HG03457 (cell line): ENCODE results near the gene MLLT3.
A peak's percentile ranks its signal among the peaks of the same experiment; 100 is the strongest.

ENCODE experiments used
- ATAC-seq: cut with Tn5 transposase; IDR thresholded peaks from one replicate; pipeline ENCODE4 v1.9.1; 2021; ENCODE audit warnings: moderate number of reproducible peaks; ENCODE audit not compliant: unreplicated experiment

Gene MLLT3

GRCh38 chr9:20524776-20525175 lies 97.5 kb downstream of the MLLT3 start:
- no peak for ATAC-seq

DNA sequence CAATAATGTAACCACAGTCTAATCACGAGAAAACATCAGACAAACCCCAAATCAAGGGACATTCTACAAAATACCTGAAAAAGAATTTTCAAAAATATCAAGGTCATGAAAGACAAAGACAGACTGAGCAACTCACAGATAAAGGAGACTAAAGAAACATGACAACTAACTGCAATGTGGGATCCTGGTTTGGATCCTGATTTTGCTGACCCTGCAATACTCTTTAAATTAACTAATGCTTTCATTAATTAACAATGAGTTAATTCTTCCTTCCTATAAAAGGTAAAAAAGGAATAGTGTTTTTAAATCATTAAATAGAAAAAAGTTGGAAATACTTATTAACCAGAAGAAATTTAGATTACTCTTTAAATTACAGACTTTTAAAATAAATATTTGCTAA lies 103.6 kb downstream of the MLLT3 start:
- no peak for ATAC-seq

GRCh38 chr9:20513126-20513913 lies 109.0 kb downstream of the MLLT3 start:
- ATAC-seq: no peak

DNA sequence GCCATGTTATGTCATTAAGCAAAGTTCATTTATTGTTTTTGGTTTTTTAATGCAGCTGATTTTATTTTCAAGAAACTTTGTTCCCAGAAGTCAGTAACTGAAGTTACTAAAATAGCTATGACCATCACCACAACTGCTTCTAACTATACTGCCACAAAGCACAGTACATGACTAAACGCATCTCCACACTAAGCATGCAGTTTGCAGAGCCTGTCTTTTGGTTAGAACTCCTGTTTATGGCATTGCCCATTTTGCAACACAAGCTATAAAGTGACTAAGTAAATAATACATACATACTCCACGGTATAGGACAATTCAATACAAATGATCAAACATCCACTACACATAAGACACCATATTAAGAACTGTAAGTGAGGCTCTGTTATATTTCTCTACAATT lies 109.7 kb downstream of the MLLT3 start:
- ATAC-seq: no peak

DNA sequence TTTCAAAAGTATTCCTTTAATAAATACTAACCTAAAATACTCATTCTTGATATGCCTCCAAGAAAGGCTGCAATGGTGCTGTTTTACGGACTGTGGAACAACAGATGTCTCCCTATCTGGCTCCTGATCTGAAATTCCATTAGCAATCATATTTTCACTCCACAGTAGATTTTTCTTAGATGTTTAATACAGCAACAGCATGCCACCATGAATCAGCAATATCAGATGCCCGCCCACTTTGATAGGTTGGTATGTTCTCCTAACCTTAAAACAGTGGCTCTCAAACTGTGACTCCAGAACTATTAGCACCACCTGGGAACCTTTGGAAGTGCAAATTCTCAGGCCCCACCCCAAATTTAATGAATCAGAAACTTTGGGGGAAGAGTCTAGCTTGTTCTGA lies 110.2 kb downstream of the MLLT3 start:
- no peak for ATAC-seq

- ATAC-seq: no peak
Measured at GRCh38 chr9:20511686-20512085, 110.6 kb downstream of the MLLT3 start.

DNA sequence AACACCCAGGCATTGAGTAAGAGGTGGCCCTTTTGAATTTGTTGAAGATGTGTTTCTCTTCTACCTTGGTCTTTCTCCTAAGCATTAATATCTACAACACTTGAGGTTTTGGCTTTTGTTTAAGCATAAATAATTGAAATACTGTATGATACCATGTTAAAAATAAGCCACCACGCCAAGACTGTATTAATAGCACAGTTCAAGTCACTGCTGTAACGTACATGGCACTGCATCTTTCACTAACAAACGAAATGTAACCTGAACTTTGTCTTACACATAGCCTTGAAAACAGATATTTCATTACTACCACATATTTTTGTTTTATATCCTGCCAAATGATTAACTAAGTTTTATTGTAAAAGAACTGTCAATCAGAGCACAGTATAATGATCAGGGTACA lies 112.8 kb downstream of the MLLT3 start:
- no peak for ATAC-seq

DNA sequence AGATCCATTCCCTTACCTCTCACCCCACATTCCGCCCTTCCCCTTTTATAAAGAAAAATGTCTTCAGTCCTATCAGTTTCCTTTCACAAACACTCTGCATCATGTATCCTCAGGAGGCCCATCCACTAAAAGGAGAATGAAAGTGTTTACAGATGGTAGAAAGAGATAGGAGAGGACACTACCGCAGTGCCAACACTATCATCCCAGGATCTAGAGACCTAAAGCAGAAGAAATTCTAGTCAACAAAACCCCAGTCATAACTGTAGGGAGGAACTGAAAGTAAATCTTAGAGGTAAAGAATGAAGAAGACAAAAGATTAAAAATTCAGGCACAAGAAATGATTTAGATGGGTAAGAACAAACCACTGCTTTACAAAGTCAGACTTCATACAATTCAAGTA lies 114.1 kb downstream of the MLLT3 start:
- peak; percentile 83 for ATAC-seq

DNA sequence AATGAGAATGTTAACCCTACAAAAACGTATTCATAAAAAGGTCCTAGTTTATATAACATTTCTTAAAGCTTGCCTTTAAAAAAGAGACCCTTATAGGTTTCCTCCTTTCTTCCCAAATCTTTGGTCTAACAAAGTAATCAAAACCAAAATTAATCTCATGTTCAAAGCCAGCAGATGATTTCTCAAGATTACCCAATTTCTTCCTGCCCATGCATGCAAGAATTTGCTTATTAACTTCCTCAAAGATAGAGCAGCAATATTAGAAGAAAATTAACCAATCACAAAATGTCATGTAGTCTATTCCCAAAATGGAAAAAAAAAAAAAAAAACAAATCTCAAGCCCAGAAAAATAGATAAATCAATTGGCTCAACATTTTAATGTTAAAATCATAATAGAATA lies 114.9 kb downstream of the MLLT3 start:
- no peak for ATAC-seq

GRCh38 chr9:20506099-20506900 lies 116.0 kb downstream of the MLLT3 start:
- no peak for ATAC-seq

DNA sequence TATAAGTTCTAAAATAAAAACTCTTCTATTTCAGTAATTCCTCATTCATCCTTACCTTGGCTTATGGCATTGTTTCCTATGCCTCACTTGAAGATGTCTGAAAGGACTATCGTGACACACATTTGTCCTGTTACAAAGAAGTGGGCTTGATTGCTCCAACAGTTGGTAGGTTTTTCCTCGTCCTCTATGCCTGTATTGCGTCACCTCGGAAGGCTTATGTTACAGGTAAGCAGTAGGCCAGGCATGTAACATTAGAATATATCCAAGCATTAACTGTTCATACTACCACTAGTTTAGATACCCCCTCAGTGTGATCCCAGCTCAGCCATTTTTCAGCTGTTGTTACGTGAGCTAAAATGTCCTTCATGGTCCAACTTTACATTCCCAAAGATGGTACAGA lies 116.7 kb downstream of the MLLT3 start:
- ATAC-seq: no peak

DNA sequence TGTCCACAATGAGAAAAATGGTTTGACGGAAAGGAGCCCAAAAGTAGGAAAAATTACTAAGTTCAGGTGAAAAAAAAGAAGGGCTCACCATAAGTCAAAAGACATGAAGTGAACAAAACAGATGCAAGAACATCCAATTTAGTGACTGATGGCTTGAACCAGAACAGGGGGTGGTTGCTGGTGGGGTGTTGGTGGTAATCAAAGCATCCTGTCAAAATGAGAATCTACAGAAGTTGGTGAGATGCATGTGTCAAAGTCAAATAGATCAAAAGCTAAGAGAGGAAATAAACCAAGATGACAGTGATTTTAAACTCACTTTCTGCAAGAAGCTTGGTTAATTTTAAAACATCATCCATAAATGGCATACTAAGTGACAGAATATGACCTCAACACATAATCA lies 117.4 kb downstream of the MLLT3 start:
- ATAC-seq: no peak

DNA sequence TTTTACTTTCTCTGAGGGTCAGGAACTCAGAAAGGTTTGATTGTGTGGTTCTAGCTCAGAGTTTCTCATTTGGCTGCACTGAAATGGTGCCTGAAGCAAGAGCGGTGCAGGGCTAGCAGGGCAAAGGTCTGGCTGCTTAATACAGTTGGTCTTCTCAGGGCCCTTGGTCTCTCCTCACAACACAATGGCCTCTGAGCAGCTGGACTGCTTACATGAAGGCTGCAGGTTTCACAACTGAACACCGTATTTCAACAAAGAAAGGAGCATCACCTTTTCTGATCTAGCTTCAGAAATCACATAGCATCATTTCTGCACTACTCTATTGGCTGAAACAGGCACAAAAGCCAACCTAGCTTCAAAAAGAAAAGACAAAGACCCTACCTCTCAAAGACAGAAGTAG lies 122.2 kb downstream of the MLLT3 start:
- no peak for ATAC-seq

GRCh38 chr9:20499013-20499412 lies 123.3 kb downstream of the MLLT3 start:
- ATAC-seq: no peak

- ATAC-seq: no peak
Measured at GRCh38 chr9:20496328-20496727, 126.0 kb downstream of the MLLT3 start.

GRCh38 chr9:20495098-20495497 lies 127.2 kb downstream of the MLLT3 start:
- ATAC-seq: no peak

DNA sequence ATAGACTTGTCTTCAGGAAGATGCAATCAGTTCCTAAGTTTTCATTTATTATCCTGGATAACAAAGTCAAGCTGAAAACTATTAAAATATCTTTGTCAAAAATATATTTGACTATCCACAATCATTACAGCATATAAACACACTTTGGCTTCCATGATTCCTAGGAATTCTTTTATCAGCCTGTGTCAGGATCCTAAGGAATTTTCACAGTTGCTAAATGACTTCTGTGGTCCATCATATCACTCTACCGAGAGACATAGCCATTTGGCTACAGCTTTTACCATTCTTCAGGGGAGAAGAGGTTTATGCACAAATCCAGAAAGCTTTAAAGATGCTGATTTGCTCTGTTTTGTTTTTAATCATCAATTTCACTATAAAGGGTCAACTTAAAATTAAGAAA lies 128.3 kb downstream of the MLLT3 start:
- no peak for ATAC-seq

DNA sequence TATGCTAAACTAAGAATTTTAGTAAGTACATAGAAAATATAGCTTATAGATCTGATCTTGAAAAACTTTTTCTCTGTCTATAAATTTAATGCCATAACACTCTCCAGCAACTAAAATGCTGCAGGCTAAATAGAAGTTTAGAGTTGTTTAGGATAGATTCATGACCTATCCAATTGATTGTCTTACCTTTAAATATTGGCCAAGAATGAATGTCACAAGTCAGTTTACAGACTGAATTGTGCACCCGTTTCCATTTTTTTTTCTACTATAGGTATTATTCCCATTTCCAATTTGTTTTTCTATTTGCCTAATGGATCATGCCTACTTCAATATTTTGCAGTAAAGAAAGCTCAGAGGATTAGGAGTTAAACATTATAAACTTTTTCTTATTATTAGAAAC lies 129.5 kb downstream of the MLLT3 start:
- no peak for ATAC-seq

DNA sequence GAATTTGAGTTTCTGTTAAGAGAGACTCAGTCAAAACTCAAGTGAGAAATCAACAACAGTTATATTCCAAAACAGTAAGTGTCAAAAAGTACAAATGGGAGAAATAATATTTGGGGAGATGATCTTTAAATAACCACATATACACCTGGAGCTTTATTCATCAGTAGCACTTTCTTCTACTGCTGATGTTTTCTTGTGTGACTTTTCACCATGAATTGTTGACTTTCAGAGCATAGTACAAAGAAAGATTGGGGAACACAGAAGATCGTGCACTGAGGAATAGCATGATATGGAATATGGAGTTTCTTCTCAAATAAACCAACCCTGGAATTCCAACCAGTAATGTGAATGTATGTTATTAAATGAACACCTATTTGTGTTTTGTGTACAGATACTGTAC lies 130.7 kb downstream of the MLLT3 start:
- no peak for ATAC-seq

GRCh38 chr9:20490246-20490834 lies 132.0 kb downstream of the MLLT3 start:
- ATAC-seq: no peak

DNA sequence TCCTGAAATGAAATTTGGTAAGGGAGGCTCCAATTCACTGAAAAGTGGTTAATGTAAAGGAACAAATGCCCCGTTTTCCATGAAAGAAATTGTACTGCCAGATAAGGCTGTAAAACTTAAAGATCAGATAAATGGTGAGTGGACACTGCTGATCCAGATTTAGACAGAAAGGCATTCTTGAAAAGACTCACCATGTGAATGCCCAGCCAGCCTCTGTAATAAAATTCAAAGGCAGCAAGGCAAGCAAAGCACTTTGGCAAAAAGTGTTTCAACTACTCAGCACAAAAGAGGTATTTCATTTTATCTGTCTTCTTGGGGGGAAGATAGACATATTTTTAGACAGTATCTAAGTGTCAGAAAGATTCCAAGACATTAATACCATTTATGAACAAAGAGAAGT lies 133.6 kb downstream of the MLLT3 start:
- ATAC-seq: no peak

GRCh38 chr9:20486552-20486951 lies 135.7 kb downstream of the MLLT3 start:
- no peak for ATAC-seq
